Measurements from ENCODE around the gene PLEKHB1.

Gene PLEKHB1

DNA sequence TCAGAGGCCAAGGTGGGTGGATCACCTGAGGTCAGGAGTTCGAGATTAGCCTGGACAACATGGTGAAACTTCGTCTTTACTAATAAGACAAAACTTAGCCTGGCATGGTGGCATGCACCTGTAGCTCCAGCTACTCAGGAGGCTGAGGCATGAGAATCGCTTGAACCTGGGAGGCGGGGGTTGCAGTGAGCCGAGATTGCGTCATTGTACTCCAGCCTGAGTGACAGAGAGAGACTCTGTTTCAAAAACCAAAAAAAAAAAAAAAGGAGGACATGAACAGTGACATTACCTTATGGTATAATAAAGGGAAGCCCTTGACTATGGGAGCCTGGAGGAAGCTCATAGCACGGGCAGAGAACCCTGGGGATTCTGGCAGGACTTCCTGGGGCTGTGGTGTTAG lies 16.5 kb upstream of the PLEKHB1 start:
- no peaks in the 10 kb centered on the region for H3K36me3 ChIP-seq (ENCODE audit: low read length)
- no peak overlapping the region for H3K4me3 ChIP-seq (ENCODE audit: insufficient read depth, low read length, poor library complexity, severe bottlenecking)
- no peaks in the 10 kb centered on the region for H3F3A ChIP-seq (ENCODE audit: insufficient read depth)
- no peak overlapping the region for H2AFZ ChIP-seq (ENCODE audit: low read depth, low read length, severe bottlenecking)
- no peaks in the 10 kb centered on the region for H3K9me3 ChIP-seq (ENCODE audit: insufficient read depth, low read length)
- no peaks in the 10 kb centered on the region for H3K27me3 ChIP-seq (ENCODE audit: low read length)
- TF ChIP-seq, protein P1, sequence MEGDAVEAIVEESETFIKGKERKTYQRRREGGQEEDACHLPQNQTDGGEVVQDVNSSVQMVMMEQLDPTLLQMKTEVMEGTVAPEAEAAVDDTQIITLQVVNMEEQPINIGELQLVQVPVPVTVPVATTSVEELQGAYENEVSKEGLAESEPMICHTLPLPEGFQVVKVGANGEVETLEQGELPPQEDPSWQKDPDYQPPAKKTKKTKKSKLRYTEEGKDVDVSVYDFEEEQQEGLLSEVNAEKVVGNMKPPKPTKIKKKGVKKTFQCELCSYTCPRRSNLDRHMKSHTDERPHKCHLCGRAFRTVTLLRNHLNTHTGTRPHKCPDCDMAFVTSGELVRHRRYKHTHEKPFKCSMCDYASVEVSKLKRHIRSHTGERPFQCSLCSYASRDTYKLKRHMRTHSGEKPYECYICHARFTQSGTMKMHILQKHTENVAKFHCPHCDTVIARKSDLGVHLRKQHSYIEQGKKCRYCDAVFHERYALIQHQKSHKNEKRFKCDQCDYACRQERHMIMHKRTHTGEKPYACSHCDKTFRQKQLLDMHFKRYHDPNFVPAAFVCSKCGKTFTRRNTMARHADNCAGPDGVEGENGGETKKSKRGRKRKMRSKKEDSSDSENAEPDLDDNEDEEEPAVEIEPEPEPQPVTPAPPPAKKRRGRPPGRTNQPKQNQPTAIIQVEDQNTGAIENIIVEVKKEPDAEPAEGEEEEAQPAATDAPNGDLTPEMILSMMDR (IDR thresholded peaks at IDR 0.05; ENCODE audit: insufficient read depth, low read length, poor library complexity, severe bottlenecking) = no peak
- no peak for TF ChIP-seq EZH2phosphoT487 (conservative IDR thresholded peaks at IDR 0.05; ENCODE audit: low read length)
- H3K27ac ChIP-seq (ENCODE audit: low read depth, low read length) = no peak overlapping the region
- H3K79me2 ChIP-seq (ENCODE audit: insufficient read depth, low read length) = no peaks in the 10 kb centered on the region
- no peaks in the 10 kb centered on the region for H4K20me1 ChIP-seq (ENCODE audit: low read depth, low read length)
- no peaks in the 10 kb centered on the region for H3K9me2 ChIP-seq (replicated peaks; ENCODE audit: insufficient read depth, low read length)
- H3K4me2 ChIP-seq (ENCODE audit: low read depth, low read length, poor library complexity, severe bottlenecking) = no peak overlapping the region
- H3K9ac ChIP-seq (ENCODE audit: low read length) = no peak overlapping the region

DNA sequence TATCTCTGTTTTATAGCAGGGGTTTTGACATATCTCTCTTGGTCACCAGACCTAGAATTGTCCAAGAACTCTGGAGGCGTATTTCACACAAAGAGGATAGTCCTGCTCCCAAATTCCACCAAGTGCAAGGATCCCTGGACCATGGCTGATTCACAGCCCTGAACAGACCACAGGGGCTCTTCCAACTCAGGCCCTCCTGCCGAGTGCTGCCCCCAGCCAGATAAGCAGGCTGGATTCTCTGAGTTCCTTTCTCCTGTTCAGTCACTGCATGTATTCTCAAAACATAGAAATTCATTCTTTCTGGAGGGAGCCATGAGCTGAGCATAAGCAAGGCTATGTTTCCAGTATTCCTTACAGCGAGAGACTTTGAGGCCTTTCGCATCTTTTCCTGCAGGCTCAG lies 13.4 kb upstream of the PLEKHB1 start:
- Histone ChIP-seq H3K9ac (ENCODE audit: low read length) (no peak overlapping the region), H3K36me3 (ENCODE audit: low read length) (no peaks in the 10 kb centered on the region), H2AFZ (ENCODE audit: low read depth, low read length, severe bottlenecking) (no peak overlapping the region), H3K9me2 (replicated peaks; ENCODE audit: insufficient read depth, low read length) (no peaks in the 10 kb centered on the region), H3K4me2 (ENCODE audit: low read depth, low read length, poor library complexity, severe bottlenecking) (no peak overlapping the region), H3K27me3 (ENCODE audit: low read length) (no peaks in the 10 kb centered on the region), H3F3A (ENCODE audit: insufficient read depth) (no peaks in the 10 kb centered on the region), H3K4me3 (ENCODE audit: insufficient read depth, low read length, poor library complexity, severe bottlenecking) (no peak overlapping the region), H3K9me3 (ENCODE audit: insufficient read depth, low read length) (no peaks in the 10 kb centered on the region), H3K27ac (ENCODE audit: low read depth, low read length) (no peak overlapping the region), H3K79me2 (ENCODE audit: insufficient read depth, low read length) (no peaks in the 10 kb centered on the region), H4K20me1 (ENCODE audit: low read depth, low read length) (no peaks in the 10 kb centered on the region)
- TF ChIP-seq EZH2phosphoT487 (conservative IDR thresholded peaks at IDR 0.05; ENCODE audit: low read length) = no peak
- TF ChIP-seq, protein P1 (IDR thresholded peaks at IDR 0.05; ENCODE audit: insufficient read depth, low read length, poor library complexity, severe bottlenecking) = no peak

DNA sequence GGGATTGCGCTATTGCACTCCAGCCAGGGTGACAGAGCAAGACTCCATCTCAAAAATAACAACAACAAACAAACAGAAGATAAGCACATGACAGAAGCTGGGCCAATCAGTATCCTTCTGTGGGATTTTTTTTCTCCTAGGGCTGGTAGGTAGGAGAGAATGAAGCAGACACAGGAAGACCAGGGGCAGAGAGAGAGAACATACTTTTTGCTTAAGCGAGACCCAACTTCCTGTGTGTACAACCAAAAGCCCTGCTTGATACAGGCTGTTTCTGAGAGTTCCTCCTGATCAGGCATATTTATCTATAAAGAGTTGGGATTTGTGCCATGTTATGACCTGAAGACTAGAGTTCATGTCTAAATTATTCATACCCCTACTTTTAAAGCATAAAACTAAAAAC lies 12.4 kb upstream of the PLEKHB1 start:
- no peaks in the 10 kb centered on the region for H3K27me3 ChIP-seq (ENCODE audit: low read length)
- H2AFZ ChIP-seq (ENCODE audit: low read depth, low read length, severe bottlenecking) = no peak overlapping the region
- H3K79me2 ChIP-seq (ENCODE audit: insufficient read depth, low read length) = no peaks in the 10 kb centered on the region
- TF ChIP-seq EZH2phosphoT487 (conservative IDR thresholded peaks at IDR 0.05; ENCODE audit: low read length) = no peak
- TF ChIP-seq, protein P1 (IDR thresholded peaks at IDR 0.05; ENCODE audit: insufficient read depth, low read length, poor library complexity, severe bottlenecking) = no peak
- no peak overlapping the region for H3K27ac ChIP-seq (ENCODE audit: low read depth, low read length)
- no peaks in the 10 kb centered on the region for H3F3A ChIP-seq (ENCODE audit: insufficient read depth)
- H3K4me2 ChIP-seq (ENCODE audit: low read depth, low read length, poor library complexity, severe bottlenecking) = no peak overlapping the region
- no peaks in the 10 kb centered on the region for H3K9me3 ChIP-seq (ENCODE audit: insufficient read depth, low read length)
- no peaks in the 10 kb centered on the region for H4K20me1 ChIP-seq (ENCODE audit: low read depth, low read length)
- no peaks in the 10 kb centered on the region for H3K36me3 ChIP-seq (ENCODE audit: low read length)
- H3K9me2 ChIP-seq (replicated peaks; ENCODE audit: insufficient read depth, low read length) = no peaks in the 10 kb centered on the region
- H3K4me3 ChIP-seq (ENCODE audit: insufficient read depth, low read length, poor library complexity, severe bottlenecking) = no peak overlapping the region
- no peak overlapping the region for H3K9ac ChIP-seq (ENCODE audit: low read length)

Data from SU-DHL-6 (cell line).